ENCODE data around the gene MYEOV.

- no peak for TF ChIP-seq CTCF (IDR thresholded peaks at IDR 0.05)
- TF ChIP-seq EP300 (IDR thresholded peaks at IDR 0.05), result no peak
- no peak for TF ChIP-seq POLR2A (IDR thresholded peaks at IDR 0.05)
Measured at GRCh38 chr11:69309631-69310280, 15.8 kb downstream of the MYEOV start.
